SIG-M5 treated with dmso at 0.1 percent for 504 hours (cell line): ENCODE data around the gene VAT1L.
"Not testable (repeated sequence)": the region's sequence is repeated elsewhere in the genome, so short reads cannot be mapped to it uniquely, and the experiment has no call there.

Source experiments
- DNase-seq: peaks from one replicate; lab custom pipeline; 2025; ENCODE audit not compliant: unreplicated experiment; lab: John Stamatoyannopoulos, UW

The VAT1L gene

DNA sequence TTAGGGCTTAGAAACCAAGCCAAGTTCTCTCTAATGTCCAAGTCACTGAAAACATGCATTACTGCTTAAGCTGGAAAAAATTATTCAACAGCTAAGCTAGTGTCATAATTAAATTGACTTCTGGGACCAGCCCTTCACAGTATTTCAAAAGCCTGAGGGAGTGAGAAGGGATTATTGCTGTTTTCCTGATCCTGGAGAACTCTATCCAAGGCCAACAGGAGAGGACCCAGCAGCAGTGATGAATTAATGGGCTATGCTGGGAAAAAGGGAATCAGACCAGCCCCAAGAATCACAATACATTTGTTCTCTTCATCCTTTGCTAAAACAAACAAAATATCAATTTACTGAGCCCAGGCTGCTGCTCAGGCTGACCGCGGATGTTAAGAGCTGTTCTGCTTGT is 199.4 kb downstream of the VAT1L start:
- DNase-seq = no peak

DNA sequence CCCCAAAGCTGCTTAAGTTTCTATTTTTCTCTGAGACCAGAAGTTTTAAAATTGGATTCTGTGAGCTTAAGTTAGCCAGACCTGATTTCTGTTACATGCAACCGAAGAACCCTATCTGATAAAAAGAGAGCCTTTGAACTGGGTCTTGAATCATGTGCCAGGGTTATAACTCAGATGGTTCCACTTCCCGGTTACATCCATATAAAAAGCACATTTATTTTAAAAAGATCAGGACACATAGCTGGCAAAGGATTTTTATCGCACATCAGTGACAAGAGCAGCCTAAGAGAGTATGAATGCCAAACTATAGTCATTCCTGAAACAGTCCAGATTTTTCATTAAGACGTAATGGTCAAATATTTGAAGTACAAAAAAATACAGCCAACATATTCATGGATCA is 201.5 kb downstream of the VAT1L start:
- no peak for DNase-seq

DNA sequence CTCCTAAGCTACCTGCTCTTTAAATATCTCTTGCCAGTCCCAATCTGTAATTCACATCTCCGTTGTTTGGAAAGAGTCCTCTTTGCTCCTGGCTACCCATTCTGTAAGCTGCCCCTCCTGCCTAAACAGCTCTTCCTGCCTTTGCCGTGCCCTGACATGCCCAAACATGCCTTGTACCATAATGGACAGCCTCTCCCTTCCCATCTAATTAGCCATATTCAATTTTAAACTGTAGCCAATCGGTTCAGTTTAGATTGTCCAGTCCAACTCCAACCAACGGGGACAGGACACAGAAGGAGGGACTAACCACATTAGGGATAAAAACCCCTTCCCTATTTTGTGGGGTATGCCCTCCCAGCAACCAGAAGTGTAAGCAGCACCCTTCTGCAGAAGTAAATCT is 203.3 kb downstream of the VAT1L start:
- DNase-seq = no peak

DNA sequence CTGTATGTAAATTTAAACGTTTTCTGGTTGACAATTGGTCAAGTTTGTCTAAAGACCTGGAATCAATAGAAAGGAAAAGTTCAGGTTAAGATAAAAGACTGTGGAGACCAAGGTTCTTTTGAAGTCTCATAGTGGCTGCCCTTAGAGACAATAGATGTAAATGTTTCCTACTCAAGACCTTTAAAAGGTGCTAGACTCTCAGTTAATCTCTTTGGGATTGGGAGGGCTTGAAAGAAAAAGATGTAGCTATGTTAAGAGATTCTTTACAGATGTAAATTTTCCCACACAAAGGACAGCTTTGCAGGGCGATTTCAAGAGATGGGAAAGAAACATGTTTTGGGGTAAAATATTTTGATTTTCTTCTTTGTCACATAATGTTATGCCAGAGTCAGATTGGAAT is 204.0 kb downstream of the VAT1L start:
- DNase-seq = not testable (repeated sequence)

DNA sequence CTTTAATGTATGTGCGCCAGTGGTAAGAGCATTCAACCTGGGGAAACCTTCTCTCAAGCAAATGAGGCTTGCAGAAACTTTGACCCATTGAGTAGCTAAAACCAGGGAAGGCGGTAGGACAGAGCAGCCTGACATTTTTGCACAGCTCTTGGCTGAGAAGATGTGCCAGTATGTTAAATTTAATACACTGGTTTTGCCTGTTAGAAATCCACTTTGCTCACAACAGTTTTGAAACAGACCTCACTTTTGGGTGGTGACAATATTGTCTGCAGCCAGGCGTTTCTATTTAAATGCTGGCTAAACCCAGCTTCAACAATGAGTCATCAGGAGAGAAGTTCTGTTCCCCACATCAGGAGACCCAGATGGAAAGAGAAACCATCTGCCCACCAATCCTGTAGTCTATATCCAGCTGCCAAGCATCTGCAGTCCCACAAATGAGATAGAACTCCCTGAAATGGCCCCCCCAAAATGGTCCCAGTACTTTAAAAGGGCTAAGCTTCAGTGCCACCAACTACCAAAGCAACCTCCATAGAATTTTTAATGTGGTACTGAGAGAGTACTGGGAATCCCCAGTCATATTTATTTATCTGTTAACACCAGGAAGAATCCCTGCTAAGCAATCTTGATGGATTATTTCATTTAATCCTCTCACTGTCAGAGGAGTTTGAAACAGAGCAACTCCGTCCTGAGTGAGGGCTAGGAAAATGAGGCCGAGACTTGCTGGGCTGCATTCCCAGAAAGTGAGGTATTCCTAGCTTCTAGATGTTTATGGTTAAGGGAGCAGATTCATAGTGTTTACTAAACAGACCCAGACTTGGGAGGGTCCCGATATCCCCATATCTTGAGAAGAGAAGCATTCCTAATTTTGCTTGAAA is 205.0 kb downstream of the VAT1L start:
- peak; percentile 22 for DNase-seq

DNA sequence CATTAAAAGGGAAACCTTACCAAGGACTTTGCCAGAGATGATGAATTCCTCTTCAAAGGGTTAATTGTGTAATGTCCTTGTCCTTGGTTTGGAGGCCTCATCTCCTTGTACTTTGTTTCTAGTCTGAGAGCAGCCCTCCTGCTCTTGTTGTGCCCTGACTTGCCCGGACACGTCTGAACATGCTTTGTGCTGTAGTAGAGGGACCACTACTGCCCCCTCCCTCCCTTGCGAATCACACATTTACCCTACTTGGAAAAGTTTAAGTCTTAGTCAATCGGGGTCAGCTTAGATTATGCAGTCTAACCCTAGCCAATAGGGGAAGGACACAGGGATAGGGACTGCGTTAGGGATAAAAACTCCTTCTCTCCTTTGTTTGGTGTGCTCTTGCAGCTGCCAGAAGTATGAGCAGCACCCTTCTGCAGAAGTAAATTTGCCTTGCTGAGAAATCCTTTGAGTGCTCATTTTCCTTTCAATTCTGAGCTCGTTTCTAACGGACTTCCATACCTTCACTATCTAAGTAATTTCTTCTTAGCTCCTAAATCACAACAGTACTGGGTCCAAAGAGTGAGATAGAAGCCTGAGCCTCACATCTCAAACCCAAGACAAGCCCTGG is 207.6 kb downstream of the VAT1L start:
- no peak for DNase-seq

DNA sequence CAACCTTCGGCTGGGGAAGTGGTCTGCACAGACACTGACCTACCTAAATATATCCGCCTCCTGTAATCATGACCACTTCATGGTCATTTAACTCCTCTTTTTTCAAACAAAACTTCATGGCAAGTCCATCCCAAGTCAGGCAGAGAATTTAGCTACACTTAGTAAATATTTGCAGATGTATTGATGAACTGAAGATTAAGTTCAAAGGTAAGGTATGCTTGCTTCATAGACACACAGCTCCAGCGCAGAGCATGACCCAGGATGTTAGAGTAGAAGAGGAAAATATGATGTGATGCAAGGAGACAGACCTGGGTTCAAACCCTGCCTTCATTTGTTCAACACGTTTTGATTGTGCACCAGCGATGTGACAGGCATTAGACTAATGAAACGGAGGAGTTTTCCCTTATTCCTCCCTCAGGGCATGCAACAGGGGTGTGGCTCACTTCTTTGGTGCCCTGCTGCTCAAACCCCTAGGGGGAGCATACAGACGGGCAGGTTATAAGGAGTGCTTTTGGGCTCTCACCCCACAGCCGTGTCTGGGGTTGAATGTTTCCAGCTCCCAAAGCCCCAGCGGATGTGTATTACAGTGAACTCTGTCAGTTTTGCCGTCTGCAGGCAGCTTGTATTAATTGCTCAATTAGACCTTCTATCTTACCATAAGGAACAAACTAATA is 210.1 kb downstream of the VAT1L start:
- peak; percentile 49 for DNase-seq

DNA sequence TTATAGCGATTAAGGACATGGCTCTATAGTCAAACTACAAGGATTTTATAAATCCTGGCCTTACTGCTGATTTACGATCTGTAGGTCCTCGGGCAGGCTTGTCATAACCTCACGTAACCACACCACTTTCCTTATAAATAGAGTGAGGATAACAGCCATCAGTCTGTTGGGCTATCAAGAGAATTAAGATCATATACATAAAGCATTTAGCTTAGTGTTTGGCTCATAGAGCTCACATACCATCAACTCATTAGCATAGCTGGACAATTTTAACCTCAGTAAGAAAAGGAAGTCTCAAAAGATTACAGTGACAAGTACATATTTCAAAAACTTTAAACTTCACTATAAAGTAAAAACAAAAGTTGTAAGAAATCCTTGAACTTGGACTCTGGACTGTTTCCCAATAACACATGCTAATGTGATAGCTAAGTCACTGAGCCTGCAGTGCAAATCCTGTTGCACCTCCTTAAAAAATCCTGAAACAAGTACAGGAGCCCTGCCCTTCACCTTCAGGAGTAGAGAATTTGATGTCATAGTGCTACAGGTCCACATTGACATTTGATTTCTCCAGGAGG is 213.2 kb downstream of the VAT1L start:
- no peak for DNase-seq

DNA sequence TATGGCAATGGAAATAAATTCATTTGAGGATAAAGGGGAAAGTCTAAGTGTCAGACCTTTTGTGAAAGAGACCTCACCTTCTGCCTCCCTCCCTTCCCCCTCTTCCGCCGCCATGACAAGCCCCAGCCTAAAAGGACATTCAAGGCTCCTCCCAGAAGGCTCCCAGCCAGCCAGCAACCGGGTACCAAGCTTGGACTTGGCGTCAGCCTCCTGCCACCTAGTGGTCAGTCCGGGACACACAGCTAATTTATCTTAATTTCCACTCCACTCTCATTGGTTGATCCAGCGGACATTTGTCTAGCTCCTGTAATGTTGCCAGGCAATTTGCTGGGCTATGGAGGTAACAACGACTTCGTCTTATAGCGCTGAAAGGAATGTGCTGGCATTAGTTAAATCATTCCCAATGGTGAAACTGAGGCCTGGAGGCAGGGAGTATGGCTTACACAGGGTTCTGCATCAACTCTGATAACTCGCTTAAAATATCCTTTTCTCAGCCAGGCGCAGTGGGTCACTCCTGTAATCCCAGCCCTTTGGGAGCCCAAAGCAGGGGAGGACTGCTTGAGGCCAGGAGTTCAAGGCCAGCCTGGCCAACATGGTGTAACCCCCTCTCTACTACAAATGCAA is 214.7 kb downstream of the VAT1L start:
- peak; percentile 80 for DNase-seq

DNA sequence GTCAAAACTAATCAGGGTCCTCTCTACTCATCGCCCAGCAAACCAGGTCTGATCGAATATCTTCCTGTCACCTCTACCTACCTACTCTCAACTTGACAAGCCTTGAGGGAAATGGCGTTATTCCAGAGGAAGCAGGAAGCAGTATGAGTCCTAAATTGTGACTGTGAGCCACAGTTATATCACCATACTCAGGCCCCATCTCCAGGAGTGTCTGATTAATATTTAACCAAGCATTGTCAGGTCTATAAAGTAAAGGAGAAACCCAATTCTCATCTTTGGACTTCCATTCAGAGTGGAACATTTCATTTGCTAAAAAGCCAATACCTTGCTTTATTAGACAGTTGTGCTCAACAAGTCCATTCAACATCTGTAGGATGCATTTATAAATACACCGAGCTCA is 216.2 kb downstream of the VAT1L start:
- DNase-seq = no peak

DNA sequence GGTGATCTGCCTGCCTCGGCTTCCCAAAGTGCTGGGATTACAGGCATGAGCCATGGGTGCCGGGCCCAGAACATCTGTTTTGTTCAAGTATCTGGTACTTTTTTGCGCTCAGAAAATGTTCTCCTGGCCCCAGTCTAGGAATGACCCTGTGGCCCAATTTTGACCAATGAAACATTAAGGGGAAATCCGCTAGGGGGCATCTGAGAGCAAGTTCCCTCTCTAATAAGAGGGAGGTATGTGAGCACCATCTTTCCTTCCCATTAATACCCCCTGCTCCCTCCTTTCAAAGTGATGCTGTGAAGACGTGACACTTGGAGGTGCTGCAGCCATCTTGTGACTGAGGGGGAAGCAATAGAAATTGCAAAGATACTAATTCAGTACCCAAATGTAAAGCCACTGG is 217.5 kb downstream of the VAT1L start:
- DNase-seq = no peak

DNA sequence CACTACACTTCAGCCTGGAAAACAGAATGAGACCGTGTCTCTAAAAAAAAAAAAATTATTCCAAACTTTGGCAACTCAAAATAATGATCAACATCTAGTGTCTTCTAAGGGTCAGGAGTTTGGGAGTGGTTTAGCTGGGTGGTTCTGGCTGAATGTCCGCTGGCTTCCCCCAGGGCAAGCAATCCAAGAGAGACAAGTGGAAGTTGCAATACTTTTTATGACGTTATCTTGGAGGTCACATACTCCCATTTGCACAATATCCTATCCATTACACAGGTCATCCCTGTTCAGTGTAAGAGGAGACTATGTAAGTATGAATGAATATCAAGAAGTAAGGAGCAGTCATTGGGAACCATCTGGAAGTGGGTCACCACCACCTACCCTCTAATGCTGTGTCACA is 218.8 kb downstream of the VAT1L start:
- peak; percentile 3 for DNase-seq

DNA sequence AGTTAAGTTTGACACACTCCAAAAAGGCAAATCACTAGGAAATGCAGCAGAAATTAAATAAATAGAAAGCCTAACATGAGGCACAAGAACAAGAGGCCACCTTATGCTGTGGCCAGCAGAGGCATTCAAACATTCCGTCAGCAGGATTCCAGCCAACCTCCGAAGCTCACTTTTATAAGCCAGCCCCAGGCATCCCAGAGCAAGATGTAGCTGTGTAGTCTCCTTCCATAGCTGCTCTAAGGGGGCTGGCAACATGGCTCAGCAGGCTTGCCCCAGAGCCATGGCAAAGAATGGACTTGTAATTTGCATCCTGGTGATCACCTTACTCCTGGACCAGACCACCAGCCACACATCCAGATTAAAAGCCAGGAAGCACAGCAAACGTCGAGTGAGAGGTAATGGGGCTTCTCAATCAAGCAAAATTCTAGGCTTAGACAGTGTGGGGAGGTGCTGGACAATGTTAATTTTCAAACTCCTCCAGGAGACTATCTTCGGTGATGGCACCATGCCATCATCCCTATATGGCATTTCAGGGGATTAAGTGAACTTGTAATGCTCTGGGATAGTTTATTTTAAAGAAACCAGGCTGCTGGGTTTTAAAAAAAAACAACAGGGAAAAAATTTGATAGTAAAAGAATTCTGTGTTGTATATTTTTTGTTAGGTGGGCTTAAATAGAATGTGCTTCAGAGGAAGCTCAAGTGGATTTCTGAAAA is 234.1 kb downstream of the VAT1L start, which contains the start of gene CLEC3A:
TSS of gene CLEC3A (plus strand) at position 202 of the 714 bp plus-strand sequence. CDS start at position 281, 79 bp downstream.
- no peak for DNase-seq

DNA sequence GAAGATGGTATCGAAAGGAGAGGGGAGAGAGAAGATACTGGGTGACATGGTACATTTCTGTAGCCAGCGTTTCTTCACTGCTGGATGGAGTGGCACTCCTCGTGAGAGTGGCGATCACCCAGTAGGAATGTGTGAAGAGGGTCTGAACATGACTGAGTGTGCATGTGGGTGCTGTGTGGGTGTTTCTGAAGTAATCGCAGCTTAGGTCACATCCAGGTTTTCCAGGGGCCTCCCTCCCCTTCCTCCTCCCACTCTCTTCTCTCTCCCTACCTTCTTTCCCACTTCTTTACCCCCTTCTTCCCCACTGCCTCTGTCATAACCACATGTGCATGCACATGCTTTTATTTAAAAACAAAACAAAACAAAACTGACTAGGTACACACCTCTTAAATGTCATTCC is 235.8 kb downstream of the VAT1L start:
- DNase-seq = no peak

DNA sequence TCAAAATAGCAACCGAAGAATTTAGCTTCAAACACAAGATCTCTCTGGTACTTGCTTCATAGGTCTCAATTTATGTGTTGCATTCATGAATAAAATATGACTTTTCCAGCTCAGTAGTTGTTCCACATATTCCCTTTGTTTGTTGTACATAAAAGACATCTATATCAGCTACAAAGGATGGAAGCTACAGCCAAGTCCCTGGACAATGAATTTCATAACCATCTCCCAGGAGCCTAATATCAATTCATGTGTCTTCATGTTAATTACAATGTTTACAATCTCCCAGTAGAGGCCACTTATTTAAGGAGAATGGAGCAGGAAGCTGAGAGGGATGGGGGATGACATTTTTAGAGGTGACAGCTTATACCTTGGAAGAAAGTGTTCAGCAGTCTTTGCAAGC is 237.3 kb downstream of the VAT1L start:
- no peak for DNase-seq

DNA sequence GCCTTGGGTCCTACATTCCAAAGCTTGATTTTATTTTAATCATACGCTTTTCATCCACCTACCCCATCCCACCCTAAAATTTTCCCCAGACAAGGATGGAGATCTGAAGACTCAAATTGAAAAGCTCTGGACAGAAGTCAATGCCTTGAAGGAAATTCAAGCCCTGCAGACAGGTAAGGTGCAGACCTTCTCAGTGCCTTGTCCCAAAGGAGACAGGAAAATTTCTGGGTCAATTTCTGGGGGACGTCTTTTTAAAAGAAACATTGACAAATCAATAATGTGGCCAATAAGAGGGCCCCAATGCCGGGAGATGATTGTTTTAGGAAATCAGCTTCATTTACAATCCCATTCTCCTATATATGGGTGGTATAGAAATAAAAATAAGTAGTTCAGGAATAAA is 239.7 kb downstream of the VAT1L start:
- DNase-seq = no peak
